Endothelial cell of hepatic sinusoid (primary cell): ENCODE results near the gene SLC44A2.

Experiments used
- in situ Hi-C: cut with HindIII; loops from 2 replicates; pipeline ENCODE4 v1.10.0; 2017; ENCODE audit warnings: low sequenced_read_pairs

Gene SLC44A2

DNA sequence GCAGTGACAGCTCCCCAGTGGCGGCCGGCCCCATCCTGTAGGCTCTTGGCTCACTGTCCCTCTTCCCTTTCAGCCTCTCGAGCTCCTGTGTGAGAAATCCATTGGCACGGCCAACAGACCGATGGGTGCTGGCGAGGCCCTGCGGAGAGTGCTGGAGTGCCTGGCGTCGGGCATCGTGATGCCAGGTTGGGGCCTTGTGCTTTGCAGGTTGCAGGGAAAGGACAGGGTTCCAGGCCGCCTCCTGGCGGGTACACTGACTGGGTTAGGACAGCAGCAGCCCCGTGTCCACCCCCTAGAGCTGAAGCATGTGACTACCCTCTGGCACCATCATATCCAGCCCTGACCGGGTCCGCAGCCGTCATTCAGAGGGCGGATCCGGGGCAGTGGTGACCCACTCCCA, 54.4 kb downstream of the SLC44A2 start:
- in situ Hi-C loops = no loop called here

DNA sequence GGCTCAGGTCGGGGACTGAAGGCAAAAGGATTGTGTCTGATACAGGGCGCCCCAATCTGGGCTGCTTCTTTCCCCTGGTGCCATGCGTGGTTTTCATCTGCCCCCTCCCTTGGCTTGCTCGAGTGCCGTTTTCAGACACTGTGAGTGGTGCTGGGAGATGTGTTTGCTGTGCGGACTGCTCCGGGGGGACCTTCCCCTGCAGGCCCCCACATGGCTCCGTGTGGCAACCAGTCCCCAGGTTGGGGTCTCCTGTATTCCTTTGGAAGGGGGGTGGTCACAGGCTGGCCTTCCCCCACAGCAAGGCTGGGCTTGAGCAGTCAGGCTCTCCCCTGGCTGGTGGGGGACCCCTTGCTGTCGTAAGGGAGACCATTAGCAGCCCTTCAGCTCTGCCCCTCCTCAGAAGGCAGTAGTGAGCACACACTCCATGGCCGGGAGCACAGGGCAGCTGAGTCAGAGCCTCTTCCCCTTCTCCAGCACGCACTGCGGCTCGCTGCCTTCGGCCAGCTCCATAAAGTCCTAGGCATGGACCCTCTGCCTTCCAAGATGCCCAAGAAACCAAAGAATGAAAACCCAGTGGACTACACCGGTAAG, 55.3 kb downstream of the SLC44A2 start:
- in situ Hi-C loops = no loop called here

DNA sequence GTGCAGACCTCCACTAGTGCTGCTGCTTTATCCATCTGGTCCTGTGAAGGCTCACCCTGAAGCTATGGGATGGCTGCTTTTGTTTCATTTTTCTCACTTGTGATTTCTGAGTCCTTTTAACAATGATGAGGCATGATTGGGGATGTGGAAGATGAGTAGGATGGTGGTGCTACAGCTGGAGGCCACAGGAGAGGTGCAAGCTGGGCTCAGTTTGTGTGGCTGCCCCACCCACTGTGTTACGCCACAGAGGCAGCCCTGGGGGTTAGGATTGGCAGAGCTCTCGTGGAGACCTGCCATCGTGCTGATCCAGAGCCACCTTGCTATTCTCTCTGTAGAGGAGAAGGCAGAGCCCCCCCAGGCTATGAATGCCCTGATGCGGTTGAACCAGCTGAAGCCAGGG, 56.3 kb downstream of the SLC44A2 start:
- in situ Hi-C loops = no loop called here

DNA sequence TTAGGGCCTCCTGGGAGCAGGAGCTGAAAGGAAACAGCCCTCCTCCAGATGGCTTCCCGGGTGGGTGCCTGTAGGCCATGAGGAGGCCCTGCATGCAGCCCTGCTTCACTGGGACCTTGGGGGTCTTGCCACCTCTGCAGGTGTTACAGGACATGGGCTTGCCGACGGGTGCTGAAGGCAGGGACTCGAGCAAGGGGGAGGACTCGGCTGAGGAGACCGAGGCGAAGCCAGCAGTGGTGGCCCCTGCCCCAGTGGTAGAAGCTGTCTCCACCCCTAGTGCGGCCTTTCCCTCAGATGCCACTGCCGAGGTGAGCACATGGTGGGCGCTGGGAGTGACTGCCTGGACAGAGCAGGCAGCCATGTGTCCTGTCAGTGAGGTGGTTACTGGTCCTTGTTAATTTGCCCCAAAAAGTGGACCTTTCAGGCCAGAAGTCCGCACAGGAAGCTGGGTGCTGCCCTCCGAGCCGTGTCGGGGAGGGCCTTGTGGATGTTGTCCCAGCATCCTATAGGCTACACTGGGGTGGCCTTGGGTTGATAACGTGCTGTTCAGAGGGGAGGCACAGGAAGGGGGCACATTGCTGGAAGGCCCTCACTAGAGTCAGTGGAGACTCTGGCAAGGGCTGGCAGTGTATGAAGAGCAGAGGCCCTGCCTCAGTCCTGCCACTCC, 57.2 kb downstream of the SLC44A2 start:
- in situ Hi-C loops = no loop called here

DNA sequence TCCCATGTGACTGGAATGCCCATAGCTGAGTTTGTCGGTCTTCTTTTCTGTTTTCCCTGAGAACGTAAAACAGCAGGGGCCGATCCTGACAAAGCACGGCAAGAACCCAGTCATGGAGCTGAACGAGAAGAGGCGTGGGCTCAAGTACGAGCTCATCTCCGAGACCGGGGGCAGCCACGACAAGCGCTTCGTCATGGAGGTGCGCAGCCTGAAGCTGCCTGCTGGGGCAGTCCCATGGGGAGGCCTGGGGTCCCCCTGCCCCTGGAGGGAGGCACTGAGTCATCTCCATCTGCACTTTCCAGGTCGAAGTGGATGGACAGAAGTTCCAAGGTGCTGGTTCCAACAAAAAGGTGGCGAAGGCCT, 57.7 kb downstream of the SLC44A2 start:
- in situ Hi-C loops = no loop called here

DNA sequence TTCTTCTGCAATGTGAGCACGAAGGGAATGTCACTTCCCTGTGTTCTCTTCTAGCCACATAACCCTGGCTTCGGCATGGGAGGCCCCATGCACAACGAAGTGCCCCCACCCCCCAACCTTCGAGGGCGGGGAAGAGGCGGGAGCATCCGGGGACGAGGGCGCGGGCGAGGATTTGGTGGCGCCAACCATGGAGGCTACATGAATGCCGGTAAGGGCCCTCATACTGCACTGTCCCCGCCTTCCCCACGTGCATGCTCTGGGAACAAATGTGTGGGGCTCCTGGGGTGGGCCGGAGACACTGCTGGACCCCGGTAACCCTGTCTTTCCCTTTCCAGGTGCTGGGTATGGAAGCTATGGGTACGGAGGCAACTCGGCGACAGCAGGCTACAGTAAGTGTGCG, 58.2 kb downstream of the SLC44A2 start:
- in situ Hi-C loops = no loop called here

DNA sequence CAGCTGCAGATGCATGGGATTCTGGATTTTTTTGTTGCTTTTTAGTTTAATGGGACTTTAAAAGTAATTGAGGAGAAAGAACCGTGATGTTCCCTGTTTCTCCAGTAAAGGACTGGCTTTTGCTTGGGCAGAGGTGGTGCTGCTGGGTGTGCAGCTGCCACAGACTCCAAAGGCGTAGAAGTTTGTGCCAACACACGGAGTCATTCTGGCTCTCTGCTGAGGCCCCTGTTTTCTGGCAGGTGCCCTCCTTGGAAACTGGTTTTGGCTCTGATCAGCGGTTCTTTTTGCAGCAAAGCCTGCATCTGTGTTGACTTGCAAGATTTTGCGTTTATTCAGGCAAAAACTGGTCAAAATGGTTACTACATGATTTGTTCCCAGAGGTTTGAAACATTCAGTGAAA, 59.9 kb downstream of the SLC44A2 start:
- in situ Hi-C loops = no loop called here

DNA sequence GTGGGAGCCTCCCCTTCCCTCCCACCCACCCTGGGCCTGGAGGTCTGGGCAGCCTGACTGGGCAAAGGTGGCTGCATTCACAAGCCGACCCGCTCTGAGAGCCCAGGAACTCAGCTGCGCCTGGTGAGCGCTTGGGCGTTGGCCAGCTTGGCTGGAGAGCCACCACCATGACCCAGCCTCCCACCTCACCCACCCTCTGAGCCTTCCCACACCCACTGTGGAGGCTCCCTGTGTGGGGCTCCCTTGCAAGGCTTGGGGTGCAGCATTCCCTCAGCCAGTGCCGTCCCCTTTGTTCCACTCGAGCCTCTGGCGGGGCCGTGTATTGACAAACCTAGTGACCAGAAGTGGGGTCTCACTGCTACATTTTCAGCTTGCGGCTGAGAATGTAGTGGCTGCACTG, 60.8 kb downstream of the SLC44A2 start:
- in situ Hi-C loops = no loop called here

DNA sequence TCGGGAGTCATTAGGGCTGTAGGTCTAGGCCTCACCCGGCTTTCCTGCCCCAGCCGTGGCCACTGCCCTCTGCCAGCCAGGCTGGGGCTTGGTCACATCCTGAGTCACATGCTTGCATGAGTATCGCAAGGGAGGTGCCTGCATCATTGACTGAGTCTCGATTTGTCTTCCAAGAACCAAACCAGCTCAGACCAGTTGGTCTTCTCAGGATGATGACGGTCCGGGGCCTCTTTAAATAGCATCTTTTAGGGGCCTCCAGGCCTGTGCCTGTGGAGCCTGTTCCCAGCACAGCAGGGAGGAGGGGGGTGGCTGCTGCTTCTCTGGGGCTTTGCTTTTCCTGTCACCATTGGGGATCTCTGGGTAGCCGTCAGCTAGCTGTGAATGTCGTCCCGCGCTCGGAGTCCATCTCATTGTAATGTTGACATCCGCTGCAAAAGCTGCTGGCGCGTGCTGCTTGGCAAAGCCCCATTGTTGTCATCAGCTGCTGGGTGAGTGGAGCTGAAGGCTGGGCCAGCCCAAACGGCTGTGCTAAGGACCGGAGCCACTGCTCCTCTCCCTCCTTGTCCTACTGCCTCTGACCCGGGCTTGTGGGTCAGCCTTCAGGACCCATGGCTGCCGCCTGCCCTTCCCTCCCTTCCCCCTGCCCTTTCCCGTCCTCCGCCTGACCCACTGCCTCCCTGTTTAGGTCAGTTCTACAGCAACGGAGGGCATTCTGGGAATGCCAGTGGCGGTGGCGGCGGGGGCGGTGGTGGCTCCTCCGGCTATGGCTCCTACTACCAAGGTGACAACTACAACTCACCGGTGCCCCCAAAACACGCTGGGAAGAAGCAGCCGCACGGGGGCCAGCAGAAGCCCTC, 61.5 kb downstream of the SLC44A2 start:
- in situ Hi-C loops = no loop called here

DNA sequence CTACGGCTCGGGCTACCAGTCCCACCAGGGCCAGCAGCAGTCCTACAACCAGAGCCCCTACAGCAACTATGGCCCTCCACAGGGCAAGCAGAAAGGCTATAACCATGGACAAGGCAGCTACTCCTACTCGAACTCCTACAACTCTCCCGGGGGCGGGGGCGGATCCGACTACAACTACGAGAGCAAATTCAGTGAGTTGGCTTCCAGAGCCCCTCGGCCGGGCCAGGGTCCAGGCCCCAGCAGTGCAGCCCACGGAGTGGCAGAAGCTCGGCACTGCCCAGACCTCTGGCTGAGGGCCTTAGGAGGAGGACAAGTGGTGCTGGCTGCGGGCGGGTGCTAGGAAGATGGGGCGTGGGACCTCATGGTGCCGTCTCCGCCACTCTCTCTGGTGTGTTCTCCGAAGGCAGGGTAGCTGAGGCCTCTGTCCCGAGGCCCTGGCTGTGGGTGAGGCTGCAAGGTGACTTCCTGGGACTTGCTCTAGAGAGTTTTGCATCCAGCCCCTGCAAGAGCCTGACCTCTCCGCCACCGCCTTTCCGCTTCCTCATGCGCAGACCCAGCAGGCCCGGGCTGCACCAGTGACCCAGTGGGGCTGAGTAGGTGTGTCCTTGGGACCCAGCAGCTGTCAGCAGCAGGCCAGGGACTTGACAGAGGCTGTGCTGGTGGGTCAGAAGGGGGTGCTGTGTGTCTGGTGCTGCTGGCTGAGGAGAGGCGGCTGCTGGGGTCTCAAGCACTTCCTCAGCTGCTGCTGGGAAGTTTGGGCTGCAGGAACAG, 62.4 kb downstream of the SLC44A2 start:
- in situ Hi-C loops = no loop called here

DNA sequence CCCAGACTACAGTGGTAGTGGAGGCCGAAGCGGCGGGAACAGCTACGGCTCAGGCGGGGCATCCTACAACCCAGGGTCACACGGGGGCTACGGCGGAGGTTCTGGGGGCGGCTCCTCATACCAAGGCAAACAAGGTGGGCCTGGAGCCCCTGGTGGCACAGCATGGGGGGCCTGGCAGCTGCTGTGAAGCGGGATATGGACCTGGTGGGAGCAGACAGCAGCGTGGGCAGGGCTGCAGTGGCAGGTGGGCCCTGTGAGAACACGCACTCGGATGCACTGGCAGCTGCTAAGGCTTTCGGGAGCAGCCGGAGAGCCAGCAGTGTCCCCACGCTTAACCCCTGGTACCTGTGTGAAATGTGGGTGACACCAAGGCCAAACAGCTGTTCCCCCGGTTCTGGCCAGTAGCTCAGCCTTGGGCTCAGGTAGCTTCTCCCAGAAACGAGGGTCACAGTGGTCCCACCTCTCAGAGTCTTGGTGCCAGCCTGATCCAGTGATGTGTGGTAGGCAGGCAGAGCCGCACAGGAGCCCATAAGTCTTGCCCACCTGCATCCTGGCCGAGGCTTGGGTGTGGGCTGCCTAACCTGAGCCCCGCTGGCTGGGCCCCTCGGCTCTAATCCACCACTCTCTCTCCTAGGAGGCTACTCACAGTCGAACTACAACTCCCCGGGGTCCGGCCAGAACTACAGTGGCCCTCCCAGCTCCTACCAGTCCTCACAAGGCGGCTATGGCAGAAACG, 63.4 kb downstream of the SLC44A2 start:
- in situ Hi-C loops = no loop called here

DNA sequence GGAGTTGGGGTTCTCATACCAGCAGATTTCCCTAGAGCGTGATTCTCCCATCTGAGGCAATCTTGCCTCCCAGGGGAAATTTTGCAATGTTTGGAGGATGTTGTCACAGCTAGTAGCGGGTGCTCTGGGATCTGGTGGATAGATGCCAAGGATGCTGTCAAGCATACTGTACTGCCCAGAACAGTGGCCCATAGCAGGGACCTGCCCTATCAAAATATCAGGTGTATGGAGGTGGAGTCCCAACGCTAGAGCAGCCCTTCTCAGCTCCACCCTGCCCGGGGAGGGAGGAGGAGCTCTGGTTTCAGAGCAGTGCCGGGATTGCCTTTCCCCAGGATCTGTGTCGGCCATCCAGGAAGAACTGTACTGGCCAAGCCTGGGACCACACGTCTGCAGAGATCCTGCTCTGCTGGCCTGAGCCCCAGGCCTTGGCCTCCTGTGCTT, 65.0 kb downstream of the SLC44A2 start:
- in situ Hi-C loops = no loop called here

DNA sequence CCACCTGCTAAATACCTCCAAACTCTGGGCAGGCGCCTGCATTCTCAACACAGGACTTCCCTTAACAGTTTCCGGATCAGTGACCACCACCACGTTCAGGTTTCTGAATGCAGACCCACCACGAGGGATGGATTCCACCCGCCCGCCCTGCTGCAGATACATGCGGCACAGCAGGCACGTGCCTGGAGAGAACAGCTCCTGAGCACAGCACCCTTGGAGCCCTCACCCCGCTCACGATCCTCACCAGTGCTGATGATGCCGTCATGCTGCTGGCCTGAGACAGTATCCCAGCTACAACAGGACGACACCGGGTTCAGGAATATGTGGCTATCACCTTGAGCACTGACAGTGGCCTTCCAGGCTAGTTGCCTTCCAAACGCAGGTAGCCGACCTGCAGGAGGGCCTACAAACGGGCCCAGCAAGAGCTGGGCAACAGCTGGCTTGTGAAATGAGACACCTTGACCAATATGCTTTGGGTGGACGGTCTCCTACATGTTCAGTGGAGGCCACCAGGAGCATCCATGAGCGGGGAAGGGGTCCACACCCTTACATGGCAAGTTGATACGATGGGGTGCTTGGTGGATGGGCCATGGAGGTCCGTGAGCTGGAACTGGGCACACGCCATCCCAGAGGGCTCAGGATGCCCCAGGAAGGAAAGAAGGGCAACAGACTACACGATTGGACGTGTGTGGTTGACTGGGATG, 66.0 kb downstream of the SLC44A2 start:
- in situ Hi-C loops = no loop called here

DNA sequence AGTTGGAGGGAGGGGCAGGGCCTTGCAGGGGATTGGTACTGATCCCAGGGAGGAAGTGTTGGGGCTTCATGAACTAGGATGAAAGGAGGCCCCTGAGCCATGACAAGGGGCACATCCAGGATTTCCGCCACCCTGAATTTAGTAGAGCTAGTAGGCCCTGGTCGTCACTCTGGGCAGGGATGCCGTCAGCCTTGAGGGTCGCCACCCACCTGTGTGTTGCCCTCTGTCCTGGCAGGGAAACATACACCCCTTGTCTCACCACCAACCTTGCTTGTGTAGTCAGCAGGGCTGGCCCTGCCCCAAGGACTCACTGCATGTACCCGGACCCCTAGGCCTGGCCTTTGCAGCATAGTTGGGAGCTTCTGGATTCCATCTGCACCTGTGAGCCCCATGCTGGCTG, 66.5 kb downstream of the SLC44A2 start:
- in situ Hi-C loops = no loop called here

DNA sequence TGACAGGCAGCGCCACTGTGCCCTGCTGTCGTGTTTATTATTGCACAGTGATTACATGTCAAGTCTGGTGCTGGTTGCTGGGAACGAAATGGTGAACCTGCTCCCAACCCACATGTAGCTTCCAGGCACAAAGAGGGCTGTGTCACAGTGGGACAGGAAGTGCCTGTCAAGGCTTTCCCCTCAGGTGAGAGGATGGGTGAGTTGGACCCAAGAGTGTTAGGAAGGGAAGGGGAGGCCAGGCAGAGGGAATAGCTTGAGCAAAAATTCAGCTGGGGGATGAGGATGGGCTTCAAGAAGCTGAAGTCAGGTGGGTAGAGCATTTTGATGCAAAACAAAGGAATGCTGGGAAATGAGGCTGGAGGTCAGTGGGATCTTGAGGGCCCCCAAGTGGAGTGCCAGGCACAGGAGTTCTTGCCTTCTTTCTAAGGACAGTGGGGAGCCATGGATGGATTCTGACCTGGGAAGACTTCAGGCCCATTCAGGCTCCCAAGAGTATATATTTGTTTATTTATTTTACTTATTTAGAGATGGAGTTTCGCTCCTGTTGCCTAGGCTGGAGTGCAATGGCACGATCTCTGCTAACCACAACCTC, 67.4 kb downstream of the SLC44A2 start:
- in situ Hi-C loops = no loop called here
